ENCODE results near the gene CMYA5. TPM values are rescaled to one million over a fixed set of nuclear protein-coding genes. Genes with fewer than 3 reads are reported as not detected.

Gene CMYA5
- total and polyA plus RNA-seq, 2 donors (not counting 3 experiments of a cell fraction or from before 2014, with no cell fraction given) = 0.04 to 0.20 TPM

DNA sequence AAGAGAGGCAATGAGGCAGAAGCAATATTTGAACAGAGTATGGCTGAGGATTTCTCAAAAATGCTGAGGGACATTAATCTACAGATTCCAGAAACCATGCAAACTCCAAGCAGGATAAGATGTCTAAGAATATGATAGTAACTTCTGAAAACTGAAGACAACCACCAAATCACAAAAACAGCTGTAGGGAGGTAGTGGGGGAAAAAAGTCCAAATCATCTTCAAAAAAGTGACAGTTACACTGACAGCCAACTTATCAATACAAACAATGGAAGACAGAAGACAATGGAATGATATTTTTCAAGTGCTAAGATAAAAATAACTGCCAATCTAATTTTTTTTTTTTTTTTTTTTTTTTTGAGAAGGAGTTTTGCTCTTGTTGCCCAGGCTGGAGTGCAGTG is 30.5 kb downstream of the CMYA5 start:
- H3K27me3 ChIP-seq (ENCODE audit: control insufficient read depth in 2 of 2, insufficient read depth in 2 of 2, low read length in 2 of 2) = no peaks in the 10 kb centered on the region
- intact Hi-C loops (cut with micrococcal nuclease) = no loop called here
- no peak for DNase-seq (ENCODE audit: low read depth, low spot score)
- dilution Hi-C loops (cut with MboI; ENCODE audit: extremely low pct_ligation_motif_present, low sequenced_read_pairs) = no loop called here
- POLR2A ChIA-PET = no interaction called here
- no peak overlapping the region for H3K4me2 ChIP-seq (ENCODE audit: insufficient read depth, low read length)
- CTCF ChIA-PET = interaction anchor here (0.7 kb wide), 1 partner anchor 112 kb away, joined by 5 read pairs; no protein-coding TSS in a partner anchor
- no peaks in the 10 kb centered on the region for H3K79me2 ChIP-seq (ENCODE audit: control insufficient read depth, insufficient read depth, low read length)
- H3K9ac ChIP-seq (replicated peaks; ENCODE audit: extremely low read depth, insufficient read depth, low read length) = no peak overlapping the region
- no peak for FAIRE-seq
- peaks cover 3% of the 10 kb centered on the region for H3K9me3 ChIP-seq (replicated peaks; ENCODE audit: control insufficient read depth, insufficient read depth, low read length)
- no peak for TF ChIP-seq JUN (IDR thresholded peaks at IDR 0.05; ENCODE audit: borderline replicate concordance, insufficient read depth, insufficient read length, low read depth)
- no peak for TF ChIP-seq POLR2A (IDR thresholded peaks at IDR 0.05; ENCODE audit: low read depth, low read length)
- TF ChIP-seq FOS (IDR thresholded peaks at IDR 0.05; ENCODE audit: borderline replicate concordance, insufficient read depth, low read length) = no peak
- no peak for TF ChIP-seq GATA2 (IDR thresholded peaks at IDR 0.05; ENCODE audit: insufficient read depth, insufficient read length, low read depth, low read length)
- TF ChIP-seq POLR2AphosphoS5 (IDR thresholded peaks at IDR 0.05; ENCODE audit: insufficient read depth, low read depth, low read length) = no peak
- no peak for TF ChIP-seq MYC (IDR thresholded peaks at IDR 0.05; ENCODE audit: low read depth, low read length)
- TF ChIP-seq, protein P1, sequence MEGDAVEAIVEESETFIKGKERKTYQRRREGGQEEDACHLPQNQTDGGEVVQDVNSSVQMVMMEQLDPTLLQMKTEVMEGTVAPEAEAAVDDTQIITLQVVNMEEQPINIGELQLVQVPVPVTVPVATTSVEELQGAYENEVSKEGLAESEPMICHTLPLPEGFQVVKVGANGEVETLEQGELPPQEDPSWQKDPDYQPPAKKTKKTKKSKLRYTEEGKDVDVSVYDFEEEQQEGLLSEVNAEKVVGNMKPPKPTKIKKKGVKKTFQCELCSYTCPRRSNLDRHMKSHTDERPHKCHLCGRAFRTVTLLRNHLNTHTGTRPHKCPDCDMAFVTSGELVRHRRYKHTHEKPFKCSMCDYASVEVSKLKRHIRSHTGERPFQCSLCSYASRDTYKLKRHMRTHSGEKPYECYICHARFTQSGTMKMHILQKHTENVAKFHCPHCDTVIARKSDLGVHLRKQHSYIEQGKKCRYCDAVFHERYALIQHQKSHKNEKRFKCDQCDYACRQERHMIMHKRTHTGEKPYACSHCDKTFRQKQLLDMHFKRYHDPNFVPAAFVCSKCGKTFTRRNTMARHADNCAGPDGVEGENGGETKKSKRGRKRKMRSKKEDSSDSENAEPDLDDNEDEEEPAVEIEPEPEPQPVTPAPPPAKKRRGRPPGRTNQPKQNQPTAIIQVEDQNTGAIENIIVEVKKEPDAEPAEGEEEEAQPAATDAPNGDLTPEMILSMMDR (IDR thresholded peaks at IDR 0.05; ENCODE audit: extremely low read depth in 1 of 2, insufficient read depth in 1 of 2, low read depth in 1 of 2, low read length in 2 of 2) = no peak
- no peak for TF ChIP-seq EZH2 (IDR thresholded peaks at IDR 0.05; ENCODE audit: borderline replicate concordance, low read depth, low read length, severe bottlenecking)
- TF ChIP-seq, protein P2, sequence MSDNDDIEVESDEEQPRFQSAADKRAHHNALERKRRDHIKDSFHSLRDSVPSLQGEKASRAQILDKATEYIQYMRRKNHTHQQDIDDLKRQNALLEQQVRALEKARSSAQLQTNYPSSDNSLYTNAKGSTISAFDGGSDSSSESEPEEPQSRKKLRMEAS (IDR thresholded peaks at IDR 0.05; ENCODE audit: insufficient read depth, insufficient read length) = no peak
- H3K27ac ChIP-seq (ENCODE audit: insufficient read depth, low read depth, low read length) = no peak overlapping the region
- no peak overlapping the region for H2AFZ ChIP-seq (ENCODE audit: low read depth, low read length)
- no peaks in the 10 kb centered on the region for H3K36me3 ChIP-seq (ENCODE audit: control insufficient read depth in 2 of 2, extremely low read depth in 1 of 2, insufficient read depth in 2 of 2, low read length in 2 of 2)
- H3K4me1 ChIP-seq (ENCODE audit: control insufficient read depth, extremely low read depth, insufficient read depth, low read length) = no peaks in the 10 kb centered on the region
- BruUV-seq (replicated peaks) = no TSS peak
- H3K9me1 ChIP-seq (replicated peaks; ENCODE audit: control insufficient read depth, extremely low read depth, insufficient read depth, low read length) = no peaks in the 10 kb centered on the region
- H4K20me1 ChIP-seq (replicated peaks; ENCODE audit: control insufficient read depth, extremely low read depth, insufficient read depth, low read length) = no peaks in the 10 kb centered on the region
- no peak overlapping the region for H3K4me3 ChIP-seq (replicated peaks in 1 of 3; ENCODE audit: insufficient read depth in 1 of 3, low read depth in 1 of 3, low read length in 3 of 3)

All from endothelial cell of umbilical vein (primary cell).